ENCODE data around the gene CPNE2.
"Not testable (repeated sequence)": the region's sequence is repeated elsewhere in the genome, so short reads cannot be mapped to it uniquely, and the experiment has no call there.

The CPNE2 gene

DNA sequence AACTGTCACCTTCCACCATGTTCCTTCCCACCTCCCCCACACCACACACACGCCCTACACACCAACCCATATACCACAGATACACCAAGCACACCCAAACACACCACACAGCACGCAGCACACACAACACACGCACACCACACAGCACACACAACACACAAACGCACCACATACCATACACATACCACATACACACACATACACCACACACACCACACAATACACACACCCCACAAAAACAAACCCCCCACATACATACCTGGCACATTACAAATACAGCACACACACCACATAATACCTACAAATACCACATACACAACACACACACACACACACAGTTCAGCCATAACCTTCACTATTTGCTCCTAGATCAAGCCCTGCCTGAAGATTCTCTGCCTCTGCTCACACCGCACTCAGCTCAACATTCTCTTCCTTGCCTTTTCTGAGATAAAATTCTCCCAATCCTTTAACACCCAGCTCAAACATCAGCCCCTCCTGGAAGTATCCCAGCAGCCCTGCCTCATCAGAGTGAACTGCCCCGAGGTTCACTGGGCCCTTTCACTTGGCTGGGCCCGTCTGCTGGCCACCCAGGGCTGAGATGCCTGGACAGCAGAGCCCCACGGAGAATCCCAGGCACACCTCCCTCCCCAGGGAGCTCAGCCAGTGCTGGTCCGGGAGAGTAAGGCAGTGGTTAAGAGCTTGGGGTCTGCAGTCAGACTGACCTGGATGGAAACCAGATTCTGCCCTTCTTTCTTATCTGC, 31.9 kb upstream of the CPNE2 start:
- TF ChIP-seq JUND (IDR thresholded peaks at IDR 0.05; ENCODE audit: low read depth): no peak
- in situ Hi-C loops (cut with HindIII; ENCODE audit: low pct_unique_long_range_greater_than_20kb, low sequenced_read_pairs): no loop called here
- no peak for DNase-seq (ENCODE audit: low read depth in 1 of 2, low spot score in 1 of 2)

DNA sequence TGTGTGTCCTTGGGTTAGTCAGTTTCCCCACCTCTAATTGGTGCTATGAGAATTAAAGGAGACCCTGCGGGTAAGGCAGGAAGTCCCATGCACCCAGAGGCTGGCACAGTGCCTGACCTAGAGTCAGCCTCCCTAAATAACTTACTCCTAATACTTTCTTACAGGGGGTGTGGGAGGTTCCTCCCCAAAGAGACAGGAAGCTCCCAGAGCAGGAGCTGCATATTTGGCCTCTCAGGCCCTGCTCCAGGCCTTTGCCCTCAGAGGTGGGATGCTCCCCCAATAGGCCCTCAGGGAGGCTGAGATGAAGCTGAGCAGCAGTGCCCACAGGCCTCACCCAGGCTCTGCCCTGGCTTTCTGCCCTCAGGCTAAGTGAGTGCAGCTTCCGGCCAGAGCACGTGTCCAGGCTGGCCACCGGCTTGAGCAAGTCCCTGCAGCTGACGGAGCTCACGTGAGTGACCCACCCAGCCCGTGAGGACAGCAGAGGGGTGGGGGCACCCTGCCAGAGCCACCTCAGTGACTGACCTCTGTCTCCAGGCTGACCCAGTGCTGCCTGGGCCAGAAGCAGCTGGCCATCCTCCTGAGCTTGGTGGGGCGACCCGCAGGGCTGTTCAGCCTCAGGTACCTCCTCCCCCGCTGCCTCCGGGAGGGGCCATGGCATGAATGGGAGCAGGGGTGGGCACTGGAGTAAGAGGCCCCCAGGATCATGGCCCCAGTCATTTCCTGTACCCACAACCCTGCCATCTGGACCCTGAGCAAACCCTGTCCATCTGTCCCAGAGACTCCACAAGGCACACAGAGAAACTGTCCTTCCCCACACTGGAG, 31.1 kb upstream of the CPNE2 start:
- peak in 1 of 2 experiments; percentile 16 for DNase-seq (ENCODE audit: low read depth in 1 of 2, low spot score in 1 of 2)
- TF ChIP-seq JUND (IDR thresholded peaks at IDR 0.05; ENCODE audit: low read depth): no peak
- in situ Hi-C loops (cut with HindIII; ENCODE audit: low pct_unique_long_range_greater_than_20kb, low sequenced_read_pairs): no loop called here

DNA sequence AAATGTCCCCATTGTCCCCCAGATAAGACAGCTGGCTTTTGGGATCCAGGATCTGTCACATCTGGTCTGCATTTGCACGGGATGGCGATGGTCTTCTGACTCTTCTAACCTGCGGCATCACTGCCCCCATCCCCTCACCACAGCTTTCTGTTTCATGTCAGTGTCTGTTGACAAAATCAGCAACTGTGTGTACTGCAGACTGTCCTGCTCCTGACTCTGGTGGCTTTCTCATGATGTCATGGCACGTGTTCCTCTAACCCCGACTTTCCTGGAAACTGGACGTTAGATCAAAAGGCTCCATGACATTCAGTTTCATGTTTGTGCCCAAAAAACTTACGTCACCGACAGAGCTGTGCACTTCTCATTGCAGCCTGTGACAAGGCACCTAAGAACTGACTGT, 30.1 kb upstream of the CPNE2 start:
- in situ Hi-C loops (cut with HindIII; ENCODE audit: low pct_unique_long_range_greater_than_20kb, low sequenced_read_pairs): no loop called here
- no peak for DNase-seq (ENCODE audit: low read depth in 1 of 2, low spot score in 1 of 2)
- no peak for TF ChIP-seq JUND (IDR thresholded peaks at IDR 0.05; ENCODE audit: low read depth)

DNA sequence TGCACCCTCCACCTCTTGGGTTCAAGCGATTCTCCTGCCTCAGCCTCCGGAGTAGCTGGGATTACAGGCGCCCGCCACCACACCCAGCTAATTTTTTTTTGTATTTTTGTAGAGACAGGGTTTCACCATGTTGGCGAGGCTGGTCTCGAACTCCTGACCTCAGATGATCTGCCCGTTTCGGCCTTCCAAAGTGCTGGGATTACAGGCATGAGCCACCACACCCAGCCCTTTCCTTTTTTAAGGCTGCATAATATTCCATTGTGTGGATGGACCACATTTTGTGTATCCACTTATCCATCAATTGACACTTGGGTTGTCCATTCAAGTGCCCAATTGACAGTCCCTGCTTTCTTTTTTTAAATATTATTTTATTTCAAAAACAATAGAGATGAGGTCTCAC, 29.2 kb upstream of the CPNE2 start:
- in situ Hi-C loops (cut with HindIII; ENCODE audit: low pct_unique_long_range_greater_than_20kb, low sequenced_read_pairs); DNase-seq (ENCODE audit: low read depth in 1 of 2, low spot score in 1 of 2): not testable (repeated sequence)

GRCh38 chr16:57064995-57065394, 27.4 kb upstream of the CPNE2 start:
- in situ Hi-C loops (cut with HindIII; ENCODE audit: low pct_unique_long_range_greater_than_20kb, low sequenced_read_pairs): no loop called here
- DNase-seq (ENCODE audit: low read depth in 1 of 2, low spot score in 1 of 2): no peak
- no peak for TF ChIP-seq JUND (IDR thresholded peaks at IDR 0.05; ENCODE audit: low read depth)

DNA sequence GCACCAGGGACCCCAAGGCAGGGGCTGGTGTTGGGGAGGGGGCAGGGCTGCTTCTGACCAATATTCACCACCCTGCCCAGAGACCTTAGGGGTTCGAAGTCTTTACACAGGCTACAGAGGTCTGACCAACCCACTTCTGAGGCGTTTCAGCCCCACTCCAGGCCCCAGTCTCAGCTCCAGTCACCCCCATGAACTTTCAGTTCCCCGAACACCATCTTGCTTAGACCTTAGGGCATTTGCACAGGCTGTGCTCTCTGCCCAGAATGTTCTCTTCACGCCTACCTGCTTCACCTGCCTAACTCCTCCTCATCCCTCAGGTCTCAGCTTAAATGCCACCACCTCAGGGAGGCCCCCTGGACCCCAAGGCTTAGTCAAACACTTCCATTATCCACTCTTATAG, 25.8 kb upstream of the CPNE2 start:
- in situ Hi-C loops (cut with HindIII; ENCODE audit: low pct_unique_long_range_greater_than_20kb, low sequenced_read_pairs): no loop called here
- TF ChIP-seq JUND (IDR thresholded peaks at IDR 0.05; ENCODE audit: low read depth): no peak

DNA sequence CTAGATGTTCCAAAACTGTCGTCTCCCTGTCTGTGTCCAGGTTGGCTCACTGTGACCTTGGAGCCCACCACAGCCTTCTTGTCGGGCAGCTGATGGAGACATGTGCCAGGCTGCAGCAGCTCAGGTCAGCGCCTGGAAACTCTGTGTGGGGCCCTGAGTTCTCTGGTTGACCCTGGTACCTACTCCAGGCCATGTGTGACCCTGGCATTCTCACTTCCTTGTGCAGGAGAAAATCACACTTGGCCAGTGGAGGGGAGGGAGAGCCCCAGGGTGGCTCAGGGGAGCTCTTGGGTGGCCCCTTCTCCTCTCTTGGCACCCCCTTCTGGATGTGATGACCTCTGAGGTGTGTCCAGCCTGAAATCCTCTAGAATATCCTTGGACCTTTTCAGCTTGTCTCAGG, 25.0 kb upstream of the CPNE2 start:
- in situ Hi-C loops (cut with HindIII; ENCODE audit: low pct_unique_long_range_greater_than_20kb, low sequenced_read_pairs): no loop called here
- DNase-seq (ENCODE audit: low read depth in 1 of 2, low spot score in 1 of 2): no peak
- no peak for TF ChIP-seq JUND (IDR thresholded peaks at IDR 0.05; ENCODE audit: low read depth)

More for the DNA sequence above, 25.8 kb upstream of the CPNE2 start:
- DNase-seq (ENCODE audit: low read depth in 1 of 2, low spot score in 1 of 2): no peak

- TF ChIP-seq JUND (IDR thresholded peaks at IDR 0.05; ENCODE audit: low read depth): no peak
- no peak for DNase-seq (ENCODE audit: low read depth in 1 of 2, low spot score in 1 of 2)
- in situ Hi-C loops (cut with HindIII; ENCODE audit: low pct_unique_long_range_greater_than_20kb, low sequenced_read_pairs): no loop called here
Measured at GRCh38 chr16:57069053-57069452, 23.3 kb upstream of the CPNE2 start.

DNA sequence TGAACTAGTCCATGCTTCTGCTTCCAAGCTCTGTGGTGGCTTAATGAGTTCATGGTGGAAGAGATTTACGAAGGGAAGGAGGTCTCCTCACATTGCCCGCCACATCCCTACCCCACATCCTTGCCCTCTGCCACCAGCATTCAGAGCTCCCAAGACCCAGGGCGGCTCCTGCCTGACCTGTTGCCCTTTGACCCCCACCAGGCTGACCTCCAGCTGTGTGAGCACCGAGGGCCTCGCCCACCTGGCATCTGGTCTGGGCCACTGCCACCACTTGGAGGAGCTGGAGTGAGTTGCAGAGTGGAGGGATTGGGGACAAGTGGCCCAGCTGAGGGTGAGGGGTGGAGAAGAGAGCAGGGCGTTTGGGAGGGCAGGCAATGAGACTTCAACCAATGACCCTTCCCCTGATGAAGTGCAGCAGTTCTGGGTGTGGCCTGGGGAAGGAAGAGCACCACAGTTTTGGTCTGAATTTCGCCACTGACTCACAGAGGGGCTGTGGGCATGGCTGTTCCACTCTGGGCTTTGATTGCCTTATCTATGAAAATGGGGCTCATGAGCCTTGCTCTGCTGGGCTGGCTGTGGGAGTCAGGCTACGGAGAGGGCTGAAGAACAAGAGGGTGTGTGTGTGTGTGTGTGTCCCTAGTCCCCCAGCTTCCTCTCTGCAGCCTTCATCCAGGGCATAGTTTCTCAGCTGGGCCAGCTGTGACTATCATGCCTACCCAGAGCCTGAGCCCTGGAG, 22.6 kb upstream of the CPNE2 start:
- TF ChIP-seq JUND (IDR thresholded peaks at IDR 0.05; ENCODE audit: low read depth): no peak
- in situ Hi-C loops (cut with HindIII; ENCODE audit: low pct_unique_long_range_greater_than_20kb, low sequenced_read_pairs): no loop called here
- no peak for DNase-seq (ENCODE audit: low read depth in 1 of 2, low spot score in 1 of 2)

DNA sequence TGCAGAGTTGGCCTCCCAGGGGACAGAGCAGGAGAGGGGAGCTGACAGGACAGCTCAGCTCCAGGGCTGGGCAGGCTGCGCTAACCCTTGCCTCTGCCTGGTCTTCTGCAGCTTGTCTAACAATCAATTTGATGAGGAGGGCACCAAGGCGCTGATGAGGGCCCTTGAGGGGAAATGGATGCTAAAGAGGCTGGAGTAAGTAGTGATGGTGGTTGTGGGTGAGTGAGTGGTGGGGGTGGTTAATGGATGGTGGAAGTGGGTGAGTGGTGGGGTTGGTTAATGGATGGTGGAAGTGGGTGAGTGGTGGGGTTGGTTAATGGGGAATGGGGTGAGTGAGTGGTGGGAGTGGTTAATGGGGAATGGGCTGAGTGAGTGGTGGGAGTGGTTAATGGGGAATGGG, 22.0 kb upstream of the CPNE2 start:
- no peak for DNase-seq (ENCODE audit: low read depth in 1 of 2, low spot score in 1 of 2)
- in situ Hi-C loops (cut with HindIII; ENCODE audit: low pct_unique_long_range_greater_than_20kb, low sequenced_read_pairs): no loop called here
- TF ChIP-seq JUND (IDR thresholded peaks at IDR 0.05; ENCODE audit: low read depth): no peak

GRCh38 chr16:57071081-57071732, 21.2 kb upstream of the CPNE2 start:
- DNase-seq (ENCODE audit: low read depth in 1 of 2, low spot score in 1 of 2); in situ Hi-C loops (cut with HindIII; ENCODE audit: low pct_unique_long_range_greater_than_20kb, low sequenced_read_pairs): not testable (repeated sequence)

GRCh38 chr16:57071831-57072582, 20.4 kb upstream of the CPNE2 start:
- no peak for TF ChIP-seq JUND (IDR thresholded peaks at IDR 0.05; ENCODE audit: low read depth)
- no peak for DNase-seq (ENCODE audit: low read depth in 1 of 2, low spot score in 1 of 2)
- in situ Hi-C loops (cut with HindIII; ENCODE audit: low pct_unique_long_range_greater_than_20kb, low sequenced_read_pairs): no loop called here
